HL-60/S4 treated with retinoic acid at 250 ng/mL for 4 days and 3 days (cell line): ENCODE results near the gene CFAP43.

ENCODE experiments used
- in situ Hi-C: fragments of 300-500 bp; cut with MboI; formaldehyde crosslinking; loops from 2 replicates; pipeline ENCODE4 v1.7.0; 2022; ENCODE audit warnings: low sequenced_read_pairs

Gene CFAP43

GRCh38 chr10:104231784-104232612 is at the start of gene CFAP43:
CFAP43 (minus strand) TSS chr10:104232364; CDS start chr10:104232246, 118 bp downstream.
- in situ Hi-C loops: no loop called here

GRCh38 chr10:104281694-104282093 is 49.5 kb upstream of the CFAP43 start:
- in situ Hi-C loops: no loop called here

GRCh38 chr10:104279550-104280259 is 47.5 kb upstream of the CFAP43 start:
- in situ Hi-C loops: no loop called here

GRCh38 chr10:104277785-104278184 is 45.6 kb upstream of the CFAP43 start:
- in situ Hi-C loops: no loop called here

GRCh38 chr10:104276192-104276591 is 44.0 kb upstream of the CFAP43 start:
- in situ Hi-C loops: no loop called here

GRCh38 chr10:104274762-104275721 is 42.9 kb upstream of the CFAP43 start:
- in situ Hi-C loops: no loop called here

GRCh38 chr10:104273899-104274575 is 41.9 kb upstream of the CFAP43 start:
- in situ Hi-C loops: no loop called here

GRCh38 chr10:104273286-104273685 is 41.1 kb upstream of the CFAP43 start:
- in situ Hi-C loops: no loop called here

GRCh38 chr10:104268713-104269645 is 36.8 kb upstream of the CFAP43 start, which contains the start of gene GSTO2:
GSTO2 (plus strand) TSS chr10:104269184; CDS start chr10:104274916, 5,732 bp downstream.
- in situ Hi-C loops: no loop called here

GRCh38 chr10:104268405-104268712 is 36.2 kb upstream of the CFAP43 start:
- in situ Hi-C loops: no loop called here

- in situ Hi-C loops: no loop called here
Measured at GRCh38 chr10:104267721-104268404, 35.7 kb upstream of the CFAP43 start.

GRCh38 chr10:104264783-104265182 is 32.6 kb upstream of the CFAP43 start:
- in situ Hi-C loops: no loop called here

GRCh38 chr10:104262055-104262454 is 29.9 kb upstream of the CFAP43 start:
- in situ Hi-C loops: no loop called here

GRCh38 chr10:104260775-104261115 is 28.6 kb upstream of the CFAP43 start:
- in situ Hi-C loops: no loop called here

- in situ Hi-C loops: no loop called here
Measured at GRCh38 chr10:104259999-104260774, 28.0 kb upstream of the CFAP43 start.

GRCh38 chr10:104259456-104259855 is 27.3 kb upstream of the CFAP43 start:
- in situ Hi-C loops: no loop called here

GRCh38 chr10:104258209-104258608 is 26.0 kb upstream of the CFAP43 start:
- in situ Hi-C loops: no loop called here

- in situ Hi-C loops: no loop called here
Measured at GRCh38 chr10:104257235-104257634, 25.1 kb upstream of the CFAP43 start.
